SU-DHL-6 (cell line): Measurements from ENCODE around the gene RAPGEF5.

ENCODE experiments used
- H2AFZ ChIP-seq: fragments of 200-600 bp; sonication (generic); 2 replicates; pipeline ENCODE4 v1.6.1; 2014; ENCODE audit warnings: low read depth, mild to moderate bottlenecking, moderate library complexity, mixed read lengths, antibody characterized with exemption, low read length; ENCODE audit not compliant: severe bottlenecking
- H3F3A ChIP-seq: fragments of 200-600 bp; shearing (Covaris generic); 2 replicates; pipeline ENCODE4 v1.6.0; 2016; ENCODE audit warnings: antibody characterized with exemption, mild to moderate bottlenecking; ENCODE audit not compliant: insufficient read depth
- H3K27ac ChIP-seq: fragments of 200-600 bp; sonication (generic); 2 replicates; pipeline ENCODE4 v1.5.1; 2016; ENCODE audit warnings: low read depth, mild to moderate bottlenecking, low read length, moderate library complexity, mixed read lengths
- H3K27me3 ChIP-seq: fragments of 200-600 bp; sonication (generic), shearing (Covaris generic); 2 replicates; pipeline ENCODE4 v1.6.0; 2014; ENCODE audit warnings: mild to moderate bottlenecking, low read length
- H3K36me3 ChIP-seq: fragments of 200-600 bp; sonication (generic); 2 replicates; pipeline ENCODE4 v1.6.1; 2014; ENCODE audit warnings: mild to moderate bottlenecking, low read length, mixed read lengths
- H3K4me2 ChIP-seq: fragments of 300-600, 200-600 bp; shearing (Covaris generic), sonication (generic); 2 replicates; pipeline ENCODE4 v1.6.0; 2014; ENCODE audit warnings: low read length, low read depth, mild to moderate bottlenecking; ENCODE audit not compliant: poor library complexity, severe bottlenecking
- H3K4me3 ChIP-seq: fragments of 200-600 bp; sonication (generic); 2 replicates; pipeline ENCODE4 v1.5.1; 2014; ENCODE audit warnings: antibody characterized with exemption, low read length, mild to moderate bottlenecking, mixed read lengths; ENCODE audit not compliant: insufficient read depth, poor library complexity, severe bottlenecking
- H3K79me2 ChIP-seq: fragments of 200-600 bp; sonication (generic); 2 replicates; pipeline ENCODE4 v1.6.1; 2014; ENCODE audit warnings: mild to moderate bottlenecking, low read length, moderate library complexity; ENCODE audit not compliant: insufficient read depth
- H3K9ac ChIP-seq: fragments of 200-600 bp; sonication (generic); 2 replicates; pipeline ENCODE4 v1.7.0; 2014; ENCODE audit warnings: mild to moderate bottlenecking, low read length
- H3K9me2 ChIP-seq: fragments of 200-600 bp; sonication (generic); replicated peaks from 2 replicates; pipeline ENCODE4 v1.6.1; 2014; ENCODE audit warnings: low read length; ENCODE audit not compliant: insufficient read depth
- H3K9me3 ChIP-seq: fragments of 200-600 bp; sonication (generic); 2 replicates; pipeline ENCODE4 v1.6.1; 2014; ENCODE audit warnings: low read length, mixed read lengths; ENCODE audit not compliant: insufficient read depth
- H4K20me1 ChIP-seq: fragments of 200-600 bp; sonication (generic); 2 replicates; pipeline ENCODE4 v1.6.1; 2014; ENCODE audit warnings: low read depth, mild to moderate bottlenecking, antibody characterized with exemption, low read length, moderate library complexity, mixed read lengths
- CTCF ChIP-seq: fragments of 200-600 bp; sonication (generic); IDR thresholded peaks from one replicate; pipeline ENCODE4 v1.5.1; 2017; ENCODE audit warnings: antibody characterized with exemption, mild to moderate bottlenecking, low read length, moderate library complexity; ENCODE audit not compliant: insufficient read depth, poor library complexity, severe bottlenecking
- EZH2phosphoT487 ChIP-seq: fragments of 200-600 bp; sonication (generic), shearing (Covaris generic); conservative IDR thresholded peaks from 2 replicates; pipeline ENCODE4 v1.6.1; 2018; ENCODE audit warnings: mild to moderate bottlenecking, antibody characterized with exemption, low read length, moderate library complexity, mixed read lengths

The RAPGEF5 gene

DNA sequence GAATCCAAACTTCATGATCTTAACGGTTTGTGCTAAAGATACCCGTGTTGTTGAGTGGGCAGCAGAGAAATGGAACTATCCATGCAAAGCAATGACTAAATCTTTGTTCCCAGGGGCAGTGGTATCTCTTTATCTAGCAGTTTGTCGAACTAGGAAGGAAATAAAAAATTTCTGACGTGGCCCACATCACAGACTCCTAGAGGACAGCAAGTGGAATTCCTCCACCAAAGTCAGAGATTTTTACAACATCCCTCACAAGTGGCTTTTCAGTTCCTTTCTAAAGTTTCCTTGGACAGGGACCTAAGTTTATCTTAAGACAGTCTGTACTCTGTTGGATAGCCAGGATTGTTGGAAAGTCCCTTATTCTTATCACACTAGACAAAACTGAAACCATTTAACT lies 136.0 kb downstream of the RAPGEF5 start:
- H3K4me3 ChIP-seq = no peak overlapping the region
- H3K36me3 ChIP-seq = no peaks in the 10 kb centered on the region
- TF ChIP-seq EZH2phosphoT487 (no peak), CTCF (no peak)
- H3K9me3 ChIP-seq = no peaks in the 10 kb centered on the region
- no peak overlapping the region for H3K9ac ChIP-seq
- H3K4me2 ChIP-seq = no peak overlapping the region
- no peaks in the 10 kb centered on the region for H3K27me3 ChIP-seq
- H3K27ac ChIP-seq = no peak overlapping the region
- H3F3A ChIP-seq = no peaks in the 10 kb centered on the region
- H4K20me1 ChIP-seq = no peaks in the 10 kb centered on the region
- no peaks in the 10 kb centered on the region for H3K79me2 ChIP-seq
- H3K9me2 ChIP-seq = no peaks in the 10 kb centered on the region
- no peak overlapping the region for H2AFZ ChIP-seq

- Histone ChIP-seq H3K27me3 (no peaks in the 10 kb centered on the region), H3K4me2 (no peak overlapping the region), H3K9me2 (no peaks in the 10 kb centered on the region), H3K36me3 (no peaks in the 10 kb centered on the region), H4K20me1 (no peaks in the 10 kb centered on the region), H3K9me3 (no peaks in the 10 kb centered on the region), H2AFZ (no peak overlapping the region), H3F3A (no peaks in the 10 kb centered on the region), H3K9ac (no peak overlapping the region), H3K79me2 (no peaks in the 10 kb centered on the region), H3K4me3 (no peak overlapping the region), H3K27ac (no peak overlapping the region)
- no peak for TF ChIP-seq CTCF
- no peak for TF ChIP-seq EZH2phosphoT487
Observed at GRCh38 chr7:22219739-22220493, 137.0 kb downstream of the RAPGEF5 start.

DNA sequence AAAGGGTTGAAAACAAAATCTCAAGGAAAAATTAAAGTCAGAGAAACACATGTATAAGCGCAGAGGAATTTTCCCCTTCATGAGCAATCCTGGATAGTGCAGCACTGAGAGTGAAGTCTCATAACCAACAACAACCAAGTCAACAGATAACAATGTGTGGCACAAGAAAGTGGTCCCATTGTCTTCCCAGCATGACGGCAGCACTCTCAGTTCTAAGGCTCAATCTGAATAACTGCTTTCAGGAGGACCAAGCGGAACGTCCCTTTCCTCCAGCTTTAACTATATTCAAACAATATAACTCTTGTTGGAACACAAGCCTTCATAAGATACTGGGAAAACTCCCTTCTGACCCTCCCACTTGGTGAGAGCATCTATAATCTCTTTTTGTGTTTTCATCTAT lies 137.9 kb downstream of the RAPGEF5 start:
- Histone ChIP-seq H4K20me1 (no peaks in the 10 kb centered on the region), H3K9ac (no peak overlapping the region), H3K4me2 (no peak overlapping the region), H3K9me2 (no peaks in the 10 kb centered on the region), H2AFZ (no peak overlapping the region), H3K79me2 (no peaks in the 10 kb centered on the region), H3K4me3 (no peak overlapping the region), H3K36me3 (no peaks in the 10 kb centered on the region), H3K27ac (no peak overlapping the region), H3K27me3 (no peaks in the 10 kb centered on the region), H3K9me3 (no peaks in the 10 kb centered on the region), H3F3A (no peaks in the 10 kb centered on the region)
- TF ChIP-seq CTCF = no peak
- TF ChIP-seq EZH2phosphoT487 = no peak
